Fibroblast of pulmonary artery (primary cell): ENCODE measurements around the gene MLLT10.

Experiments used
- DNase-seq: peaks from one replicate; pipeline ENCODE4 v3.0.0-alpha.2; 2010; ENCODE audit warnings: low read depth
- H3K4me3 ChIP-seq: replicated peaks from 2 replicates; pipeline ENCODE4 v1.5.1; 2011; ENCODE audit warnings: low read depth, mild to moderate bottlenecking, control low read depth, low read length, moderate library complexity
- CTCF ChIP-seq: IDR thresholded peaks from 2 replicates; pipeline ENCODE4 v1.5.1; 2011; ENCODE audit warnings: mild to moderate bottlenecking, control low read depth, low read length, inconsistent platforms; ENCODE audit errors: missing control alignments

Gene MLLT10

GRCh38 chr10:21533467-21534279 lies at the start of gene MLLT10:
Gene MLLT10, plus strand, starts transcription at chr10:21534232. Its CDS starts 413 bp downstream, at chr10:21534645.
- peak; percentile 98 for DNase-seq
- H3K4me3 ChIP-seq = peak within 1 kb of the TSS; percentile 76
- peak; percentile 31 for TF ChIP-seq CTCF

GRCh38 chr10:21487416-21488180 lies 46.4 kb upstream of the MLLT10 start:
- DNase-seq = no peak
- H3K4me3 ChIP-seq = no peak overlapping the region
- TF ChIP-seq CTCF = no peak

- no peak for TF ChIP-seq CTCF
- no peak overlapping the region for H3K4me3 ChIP-seq
- DNase-seq = peak; percentile 37
Observed at GRCh38 chr10:21488246-21488956, 45.6 kb upstream of the MLLT10 start.

GRCh38 chr10:21488957-21489446 lies 45.0 kb upstream of the MLLT10 start:
- no peak for TF ChIP-seq CTCF
- H3K4me3 ChIP-seq = no peak overlapping the region
- DNase-seq = no peak

- TF ChIP-seq CTCF = no peak
- no peak overlapping the region for H3K4me3 ChIP-seq
- DNase-seq = no peak
Observed at GRCh38 chr10:21490028-21490710, 43.9 kb upstream of the MLLT10 start.

GRCh38 chr10:21490711-21491105 lies 43.3 kb upstream of the MLLT10 start:
- H3K4me3 ChIP-seq = no peak overlapping the region
- DNase-seq = no peak
- no peak for TF ChIP-seq CTCF
